Measurements from ENCODE around the gene SEMA3E. TPM values are rescaled to one million over a fixed set of nuclear protein-coding genes. Genes with fewer than 3 reads are reported as not detected.
A peak's percentile ranks its signal among the peaks of the same experiment; 100 is the strongest.

SEMA3E gene
- total RNA-seq, 2 donors from 2014 or later = 3.4 to 15.2 TPM

DNA sequence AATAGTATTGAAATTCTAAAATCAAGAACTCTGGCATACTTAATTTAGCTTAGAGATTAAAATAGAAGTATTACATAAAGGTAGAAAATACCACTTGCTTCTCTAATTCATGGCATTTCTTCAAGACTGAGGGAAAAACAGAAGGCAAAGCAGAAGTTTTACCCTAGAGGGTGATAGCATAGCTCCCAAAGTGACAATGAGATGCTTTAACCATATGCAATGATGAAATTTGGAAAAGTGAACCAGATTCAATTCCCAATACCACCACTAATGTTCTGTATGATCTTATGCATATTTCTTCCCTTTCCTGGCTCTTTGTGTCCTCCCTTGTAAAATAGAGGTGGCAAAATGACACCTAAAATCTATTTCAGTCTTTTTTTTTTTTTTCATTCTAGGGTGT is 260.5 kb downstream of the SEMA3E start:
- DNase-seq (ENCODE audit: low spot score) (no peak), ATAC-seq (ENCODE audit: insufficient number of reproducible peaks, low FRiP score, low read depth) (no peak)
- TF ChIP-seq, protein P1, sequence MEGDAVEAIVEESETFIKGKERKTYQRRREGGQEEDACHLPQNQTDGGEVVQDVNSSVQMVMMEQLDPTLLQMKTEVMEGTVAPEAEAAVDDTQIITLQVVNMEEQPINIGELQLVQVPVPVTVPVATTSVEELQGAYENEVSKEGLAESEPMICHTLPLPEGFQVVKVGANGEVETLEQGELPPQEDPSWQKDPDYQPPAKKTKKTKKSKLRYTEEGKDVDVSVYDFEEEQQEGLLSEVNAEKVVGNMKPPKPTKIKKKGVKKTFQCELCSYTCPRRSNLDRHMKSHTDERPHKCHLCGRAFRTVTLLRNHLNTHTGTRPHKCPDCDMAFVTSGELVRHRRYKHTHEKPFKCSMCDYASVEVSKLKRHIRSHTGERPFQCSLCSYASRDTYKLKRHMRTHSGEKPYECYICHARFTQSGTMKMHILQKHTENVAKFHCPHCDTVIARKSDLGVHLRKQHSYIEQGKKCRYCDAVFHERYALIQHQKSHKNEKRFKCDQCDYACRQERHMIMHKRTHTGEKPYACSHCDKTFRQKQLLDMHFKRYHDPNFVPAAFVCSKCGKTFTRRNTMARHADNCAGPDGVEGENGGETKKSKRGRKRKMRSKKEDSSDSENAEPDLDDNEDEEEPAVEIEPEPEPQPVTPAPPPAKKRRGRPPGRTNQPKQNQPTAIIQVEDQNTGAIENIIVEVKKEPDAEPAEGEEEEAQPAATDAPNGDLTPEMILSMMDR (IDR thresholded peaks at IDR 0.05) = no peak

DNA sequence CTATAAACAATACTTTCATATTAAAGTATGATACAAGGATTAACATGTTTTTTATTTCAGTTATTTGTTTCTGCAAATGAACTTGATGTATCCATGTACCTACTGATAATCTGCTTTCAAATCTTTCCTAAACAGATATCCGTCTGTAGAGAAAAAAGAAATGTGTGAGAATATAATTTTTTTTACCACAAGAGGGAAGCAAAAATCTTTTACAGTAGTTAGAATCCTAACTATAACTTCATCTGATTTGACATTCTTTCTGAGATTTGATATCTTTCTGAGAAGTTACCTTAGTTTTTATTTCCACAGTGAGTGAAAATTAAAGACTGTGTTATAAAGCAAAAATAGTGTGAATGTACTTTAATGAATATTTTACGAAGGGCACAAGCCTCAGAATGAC is 282.3 kb downstream of the SEMA3E start:
- Histone ChIP-seq H3K4me3 (no peak overlapping the region), H3K27me3 (replicated peaks; ENCODE audit: insufficient read depth) (no peaks in the 10 kb centered on the region), H3K4me1 (ENCODE audit: control insufficient read depth in 1 of 2, low read depth in 2 of 2) (peaks cover 0 to 11% of the 10 kb centered on the region in 2 donors), H3K36me3 (no peaks in the 10 kb centered on the region), H3K9me3 (no peaks in the 10 kb centered on the region), H3K27ac (no peak overlapping the region)
- DNase-seq (ENCODE audit: low spot score) (no peak), ATAC-seq (ENCODE audit: insufficient number of reproducible peaks, low FRiP score, low read depth) (no peak)
- TF ChIP-seq, protein P1 (IDR thresholded peaks at IDR 0.05) = no peak

More for the DNA sequence above, 260.5 kb downstream of the SEMA3E start:
- Histone ChIP-seq H3K27me3 (replicated peaks; ENCODE audit: insufficient read depth) (no peaks in the 10 kb centered on the region), H3K4me3 (no peak overlapping the region), H3K36me3 (no peaks in the 10 kb centered on the region), H3K4me1 (ENCODE audit: control insufficient read depth in 1 of 2, low read depth in 2 of 2) (no peaks in the 10 kb centered on the region), H3K9me3 (no peaks in the 10 kb centered on the region), H3K27ac (no peak overlapping the region)

DNA sequence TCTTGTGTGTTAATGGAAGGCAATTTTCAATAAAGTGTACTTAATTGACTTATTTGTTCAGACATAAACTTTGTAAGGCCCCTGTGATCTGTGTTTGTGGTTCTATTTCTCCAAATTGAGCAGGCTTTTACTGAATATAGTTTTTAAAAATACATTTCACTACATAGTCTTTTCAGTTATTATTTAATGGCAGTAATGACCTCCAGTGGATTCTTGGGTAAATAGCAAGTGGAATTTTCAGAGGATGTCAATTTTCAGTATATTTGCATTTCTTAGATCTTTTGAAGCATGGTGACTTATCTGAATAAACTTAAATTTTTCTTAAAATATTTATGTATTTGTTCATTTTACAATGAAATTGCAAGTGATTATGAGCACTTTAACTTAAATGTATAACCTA is 283.2 kb downstream of the SEMA3E start:
- ATAC-seq (ENCODE audit: insufficient number of reproducible peaks, low FRiP score, low read depth) = no peak
- DNase-seq (ENCODE audit: low spot score) = no peak
- H3K4me1 ChIP-seq (ENCODE audit: control insufficient read depth in 1 of 2, low read depth in 2 of 2) = peaks cover 0 to 11% of the 10 kb centered on the region in 2 donors
- H3K27me3 ChIP-seq (replicated peaks; ENCODE audit: insufficient read depth) = no peaks in the 10 kb centered on the region
- H3K4me3 ChIP-seq = no peak overlapping the region
- no peaks in the 10 kb centered on the region for H3K9me3 ChIP-seq
- TF ChIP-seq, protein P1 (IDR thresholded peaks at IDR 0.05) = no peak
- H3K36me3 ChIP-seq = no peaks in the 10 kb centered on the region
- H3K27ac ChIP-seq = no peak overlapping the region

DNA sequence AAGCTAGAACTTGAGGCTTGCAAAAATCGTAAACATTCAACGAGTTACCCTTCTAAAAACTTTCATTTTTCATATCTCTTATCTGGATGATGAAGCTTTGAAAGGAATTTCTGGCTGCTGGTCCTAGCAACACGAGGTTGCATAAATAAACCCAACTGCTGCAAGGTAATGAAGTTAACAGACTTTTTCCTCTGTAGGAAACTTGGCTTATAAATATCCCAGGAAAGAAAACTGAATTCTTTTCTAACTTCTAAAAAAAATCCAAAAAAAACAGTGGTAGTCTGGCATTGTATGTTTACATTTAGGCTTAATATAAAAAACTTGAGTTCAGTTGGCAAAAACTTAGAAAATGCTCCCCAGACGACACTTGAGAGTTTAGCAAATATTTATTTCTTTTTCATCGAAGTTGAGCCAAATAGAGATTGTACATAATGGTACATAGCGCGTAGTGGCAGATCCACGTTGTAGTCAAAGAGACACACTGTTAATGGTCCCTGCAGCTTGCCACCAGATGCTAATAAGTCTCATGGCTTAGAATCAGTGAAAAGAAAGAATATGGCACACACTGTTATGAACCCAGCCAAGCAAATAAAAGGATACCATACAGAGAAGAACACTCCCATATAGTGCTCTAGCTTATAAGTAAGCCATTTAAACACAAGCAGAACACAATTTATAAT is 285.9 kb downstream of the SEMA3E start:
- Histone ChIP-seq H3K27me3 (replicated peaks; ENCODE audit: insufficient read depth) (no peaks in the 10 kb centered on the region), H3K4me3 (peak overlapping the region; percentile 51), H3K9me3 (no peaks in the 10 kb centered on the region), H3K36me3 (no peaks in the 10 kb centered on the region), H3K4me1 (ENCODE audit: control insufficient read depth in 1 of 2, low read depth in 2 of 2) (peaks cover 0 to 11% of the 10 kb centered on the region in 2 donors), H3K27ac (peak overlapping the region in 1 of 2 donors; percentile 4)
- TF ChIP-seq, protein P1 (IDR thresholded peaks at IDR 0.05) = no peak
- DNase-seq (ENCODE audit: low spot score) (no peak), ATAC-seq (ENCODE audit: insufficient number of reproducible peaks, low FRiP score, low read depth) (no peak)

DNA sequence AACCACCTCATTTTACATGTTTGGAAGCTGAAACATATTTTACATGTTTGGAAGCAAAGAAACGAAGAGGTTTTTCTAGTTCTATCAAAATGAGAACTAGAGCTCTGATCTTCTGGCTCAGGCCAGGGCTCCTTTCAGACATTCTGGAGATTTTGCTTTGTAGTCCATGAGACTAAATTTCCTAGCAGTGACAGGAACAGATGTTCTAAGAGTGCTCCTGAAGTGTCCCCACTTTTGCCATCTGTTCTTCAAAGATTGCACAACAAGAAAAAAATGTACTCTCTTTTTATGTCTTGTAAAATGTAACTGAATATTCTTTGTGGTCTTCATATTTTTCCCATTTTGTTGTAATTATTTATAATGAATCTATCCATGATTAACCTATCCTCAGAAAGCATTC is 289.8 kb downstream of the SEMA3E start:
- Histone ChIP-seq H3K4me3 (no peak overlapping the region), H3K27ac (no peak overlapping the region), H3K4me1 (ENCODE audit: control insufficient read depth in 1 of 2, low read depth in 2 of 2) (peaks cover 0 to 11% of the 10 kb centered on the region in 2 donors), H3K9me3 (no peaks in the 10 kb centered on the region), H3K27me3 (replicated peaks; ENCODE audit: insufficient read depth) (no peaks in the 10 kb centered on the region), H3K36me3 (no peaks in the 10 kb centered on the region)
- TF ChIP-seq, protein P1 (IDR thresholded peaks at IDR 0.05) = no peak
- DNase-seq (ENCODE audit: low spot score) (no peak), ATAC-seq (ENCODE audit: insufficient number of reproducible peaks, low FRiP score, low read depth) (no peak)

Data from thoracic aorta (tissue), 2 donors.